ENCODE measurements around the gene SHC2.

GRCh38 chr19:383040-383439, 77.8 kb downstream of the SHC2 start:
- no peak for TF ChIP-seq CTCF (conservative IDR thresholded peaks at IDR 0.05 in 1 of 2, IDR thresholded peaks at IDR 0.05 in 1 of 2; ENCODE audit: low read depth in 1 of 2, low read length in 2 of 2)
- no peak for TF ChIP-seq EZH2 (IDR thresholded peaks at IDR 0.05; ENCODE audit: low read length, missing control alignments)
